Measurements from ENCODE around the gene FCSK. TPM values are rescaled to one million over a fixed set of nuclear protein-coding genes. Genes with fewer than 3 reads are reported as not detected.

The FCSK gene
- total and polyA plus RNA-seq, 10 of the 15 experiments (the other 5 are each of a cell fraction or from before 2014, with no cell fraction given): 0.60 to 17.6 (median 7.4) TPM

DNA sequence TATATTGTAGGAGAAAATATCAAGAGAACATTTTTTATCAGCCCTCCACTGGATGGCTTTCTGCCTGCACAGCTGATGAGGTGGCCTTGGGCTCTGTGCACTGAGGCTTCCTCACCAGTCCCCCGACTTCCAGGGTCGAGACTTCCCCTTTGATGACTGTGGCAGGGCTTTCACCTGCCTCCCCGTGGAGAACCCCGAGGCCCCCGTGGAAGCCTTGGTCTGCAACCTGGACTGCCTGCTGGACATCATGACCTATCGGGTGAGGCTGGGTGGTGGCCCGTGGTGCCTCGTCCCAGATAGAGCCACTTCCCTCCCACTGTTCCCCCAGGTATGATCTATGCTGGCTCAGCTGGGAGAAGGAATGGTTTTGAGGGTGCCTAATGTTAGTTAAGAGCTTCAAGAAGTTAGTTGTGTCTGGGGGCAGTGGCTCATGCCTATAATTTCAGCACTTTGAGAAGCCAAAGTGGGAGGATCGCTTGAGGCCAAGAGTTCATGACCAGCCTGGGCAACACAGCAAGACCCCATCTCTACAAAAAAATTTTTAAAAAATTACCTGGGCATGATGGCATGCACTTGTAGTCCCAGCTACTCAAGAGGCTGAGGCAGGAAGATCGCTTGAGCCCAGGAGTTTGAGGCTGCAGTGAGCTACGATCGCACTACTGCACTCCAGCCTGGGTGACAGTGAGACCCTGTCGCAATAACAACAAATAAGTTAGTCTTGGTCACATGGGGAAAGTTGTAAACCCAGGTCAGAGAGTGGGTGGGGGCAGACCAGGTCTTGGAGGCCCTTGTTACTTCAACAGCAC is 11.8 kb downstream of the FCSK start:
- CTCF ChIA-PET: interaction anchor here (0.7 kb wide), 1 partner anchor 96 kb away, joined by 4 read pairs; no protein-coding TSS in a partner anchor
- Histone ChIP-seq H2AFZ (ENCODE audit: control insufficient read depth, low read depth, low read length) (no peak overlapping the region), H3K4me2 (ENCODE audit: control insufficient read depth, insufficient read depth) (no peak overlapping the region), H3K9me3 (replicated peaks; ENCODE audit: control insufficient read depth, insufficient read depth, low read length) (no peaks in the 10 kb centered on the region), H3K36me3 (ENCODE audit: control insufficient read depth in 2 of 2, insufficient read depth in 2 of 2, low read length in 1 of 2) (no peaks in the 10 kb centered on the region; a peak in 1 of 4 replicates), H3K27ac (ENCODE audit: control insufficient read depth, insufficient read depth) (no peak overlapping the region), H3K79me2 (ENCODE audit: control insufficient read depth, insufficient read depth, low read length) (no peaks in the 10 kb centered on the region), H3K9ac (ENCODE audit: control insufficient read depth, insufficient read depth, low read length) (no peak overlapping the region), H3K4me1 (ENCODE audit: control insufficient read depth, insufficient read depth, low read length) (no peaks in the 10 kb centered on the region), H3K4me3 (no peak overlapping the region), H3K27me3 (replicated peaks in 1 of 2; ENCODE audit: control insufficient read depth in 2 of 2, insufficient read depth in 2 of 2, low read length in 1 of 2) (no peaks in the 10 kb centered on the region), H4K20me1 (ENCODE audit: control insufficient read depth, insufficient read depth) (no peaks in the 10 kb centered on the region)
- in situ Hi-C loops (cut with MboI): loop anchor here (5.0 kb wide), 1 partner anchor 79 kb away; no protein-coding TSS in a partner anchor
- no peak for ATAC-seq
- 78% methylated on average over 13 of the region's 13 CpGs for WGBS (ENCODE audit: insufficient coverage, insufficient replicate concordance, low lambda C conversion rate, missing lambda C conversion rate)
- RAD21 ChIA-PET (ENCODE audit: unreplicated experiment): no interaction called here
- intact Hi-C loops (cut with micrococcal nuclease; ENCODE audit: unreplicated experiment): no loop called here
- SMC1A ChIA-PET (ENCODE audit: uncharacterized antibody, unreplicated experiment): no interaction called here
- FAIRE-seq: no peak
- no peak for DNase-seq (ENCODE audit: low read depth, low spot score)
- no TSS peak for BruUV-seq (replicated peaks)
- POLR2A ChIA-PET: no interaction called here
- TF ChIP-seq PAX8 (IDR thresholded peaks at IDR 0.05) (no peak), MTA2 (IDR thresholded peaks at IDR 0.05; ENCODE audit: low read depth) (no peak)

DNA sequence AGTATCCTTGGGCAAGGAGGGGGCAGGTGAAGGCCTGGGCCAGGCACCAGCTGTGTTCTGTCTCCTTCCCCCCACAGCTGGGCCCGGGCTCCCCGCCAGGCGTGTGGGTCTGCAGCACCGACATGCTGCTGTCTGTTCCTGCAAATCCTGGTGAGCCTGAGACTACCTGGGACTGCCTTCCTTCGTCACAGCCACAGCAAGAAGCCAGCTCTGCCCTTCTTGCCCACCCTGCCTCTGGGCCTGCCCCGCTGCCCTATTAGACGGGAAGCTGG is 12.3 kb downstream of the FCSK start:
- no peak overlapping the region for H3K4me2 ChIP-seq (ENCODE audit: control insufficient read depth, insufficient read depth)
- H4K20me1 ChIP-seq (ENCODE audit: control insufficient read depth, insufficient read depth): no peaks in the 10 kb centered on the region
- H3K4me1 ChIP-seq (ENCODE audit: control insufficient read depth, insufficient read depth, low read length): no peaks in the 10 kb centered on the region
- H3K9me3 ChIP-seq (replicated peaks; ENCODE audit: control insufficient read depth, insufficient read depth, low read length): no peaks in the 10 kb centered on the region
- TF ChIP-seq NRF1 (conservative IDR thresholded peaks at IDR 0.05; ENCODE audit: low read depth, low read length) (no peak), TBL1XR1 (IDR thresholded peaks at IDR 0.05; ENCODE audit: low read depth, low read length) (no peak), MEF2B (IDR thresholded peaks at IDR 0.05; ENCODE audit: partially characterized antibody, poor library complexity, severe bottlenecking) (no peak), SPI1 (IDR thresholded peaks at IDR 0.05; ENCODE audit: borderline replicate concordance, insufficient read depth, low read depth, low read length) (no peak), ZNF207 (IDR thresholded peaks at IDR 0.05; ENCODE audit: borderline replicate concordance) (no peak), NFIC (IDR thresholded peaks at IDR 0.05; ENCODE audit: low read depth, low read length) (no peak), ASH2L (IDR thresholded peaks at IDR 0.05; ENCODE audit: borderline replicate concordance, low read depth) (no peak), MYC (IDR thresholded peaks at IDR 0.05; ENCODE audit: insufficient read depth, insufficient read length, insufficient replicate concordance, low read length, severe bottlenecking) (no peak)
- TF ChIP-seq, protein P1, sequence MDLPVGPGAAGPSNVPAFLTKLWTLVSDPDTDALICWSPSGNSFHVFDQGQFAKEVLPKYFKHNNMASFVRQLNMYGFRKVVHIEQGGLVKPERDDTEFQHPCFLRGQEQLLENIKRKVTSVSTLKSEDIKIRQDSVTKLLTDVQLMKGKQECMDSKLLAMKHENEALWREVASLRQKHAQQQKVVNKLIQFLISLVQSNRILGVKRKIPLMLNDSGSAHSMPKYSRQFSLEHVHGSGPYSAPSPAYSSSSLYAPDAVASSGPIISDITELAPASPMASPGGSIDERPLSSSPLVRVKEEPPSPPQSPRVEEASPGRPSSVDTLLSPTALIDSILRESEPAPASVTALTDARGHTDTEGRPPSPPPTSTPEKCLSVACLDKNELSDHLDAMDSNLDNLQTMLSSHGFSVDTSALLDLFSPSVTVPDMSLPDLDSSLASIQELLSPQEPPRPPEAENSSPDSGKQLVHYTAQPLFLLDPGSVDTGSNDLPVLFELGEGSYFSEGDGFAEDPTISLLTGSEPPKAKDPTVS (IDR thresholded peaks at IDR 0.05; ENCODE audit: low read depth, low read length): no peak
- TF ChIP-seq, protein P2, sequence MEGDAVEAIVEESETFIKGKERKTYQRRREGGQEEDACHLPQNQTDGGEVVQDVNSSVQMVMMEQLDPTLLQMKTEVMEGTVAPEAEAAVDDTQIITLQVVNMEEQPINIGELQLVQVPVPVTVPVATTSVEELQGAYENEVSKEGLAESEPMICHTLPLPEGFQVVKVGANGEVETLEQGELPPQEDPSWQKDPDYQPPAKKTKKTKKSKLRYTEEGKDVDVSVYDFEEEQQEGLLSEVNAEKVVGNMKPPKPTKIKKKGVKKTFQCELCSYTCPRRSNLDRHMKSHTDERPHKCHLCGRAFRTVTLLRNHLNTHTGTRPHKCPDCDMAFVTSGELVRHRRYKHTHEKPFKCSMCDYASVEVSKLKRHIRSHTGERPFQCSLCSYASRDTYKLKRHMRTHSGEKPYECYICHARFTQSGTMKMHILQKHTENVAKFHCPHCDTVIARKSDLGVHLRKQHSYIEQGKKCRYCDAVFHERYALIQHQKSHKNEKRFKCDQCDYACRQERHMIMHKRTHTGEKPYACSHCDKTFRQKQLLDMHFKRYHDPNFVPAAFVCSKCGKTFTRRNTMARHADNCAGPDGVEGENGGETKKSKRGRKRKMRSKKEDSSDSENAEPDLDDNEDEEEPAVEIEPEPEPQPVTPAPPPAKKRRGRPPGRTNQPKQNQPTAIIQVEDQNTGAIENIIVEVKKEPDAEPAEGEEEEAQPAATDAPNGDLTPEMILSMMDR (IDR thresholded peaks at IDR 0.05 in 2 of 3, conservative IDR thresholded peaks at IDR 0.05 in 1 of 3; ENCODE audit: control insufficient read depth in 2 of 3, extremely low read depth in 1 of 3, insufficient read depth in 1 of 3, low read depth in 3 of 3, low read length in 3 of 3): no peak
- no peaks in the 10 kb centered on the region for H3K27me3 ChIP-seq (replicated peaks in 1 of 2; ENCODE audit: control insufficient read depth in 2 of 2, insufficient read depth in 2 of 2, low read length in 1 of 2)
- H3K79me2 ChIP-seq (ENCODE audit: control insufficient read depth, insufficient read depth, low read length): no peaks in the 10 kb centered on the region
- H2AFZ ChIP-seq (ENCODE audit: control insufficient read depth, low read depth, low read length): no peak overlapping the region
- ATAC-seq (no peak), DNase-seq (ENCODE audit: low read depth, low spot score) (no peak), FAIRE-seq (no peak)
- ChIA-PET CTCF (interaction anchor here (0.7 to 1.4 kb wide), 2 partner anchors 74 to 97 kb away, joined by 3 to 4 read pairs; no protein-coding TSS in a partner anchor), SMC1A (ENCODE audit: uncharacterized antibody, unreplicated experiment) (no interaction called here), POLR2A (no interaction called here), RAD21 (ENCODE audit: unreplicated experiment) (no interaction called here)
- H3K36me3 ChIP-seq (ENCODE audit: control insufficient read depth in 2 of 2, insufficient read depth in 2 of 2, low read length in 1 of 2): no peaks in the 10 kb centered on the region; a peak in 1 of 4 replicates
- no TSS peak for BruUV-seq (replicated peaks)
- in situ Hi-C loops (cut with MboI): loop anchor here (5.0 kb wide), 1 partner anchor 79 kb away; no protein-coding TSS in a partner anchor
- WGBS (ENCODE audit: insufficient coverage, insufficient replicate concordance, low lambda C conversion rate, missing lambda C conversion rate): 95% methylated on average over 7 of the region's 7 CpGs
- H3K9ac ChIP-seq (ENCODE audit: control insufficient read depth, insufficient read depth, low read length): no peak overlapping the region
- no peak overlapping the region for H3K27ac ChIP-seq (ENCODE audit: control insufficient read depth, insufficient read depth)
- intact Hi-C loops (cut with micrococcal nuclease; ENCODE audit: unreplicated experiment): no loop called here
- H3K4me3 ChIP-seq: no peak overlapping the region
